Parathyroid adenoma (tissue), 2 donors: ENCODE measurements around the gene NF1.
"Not testable (repeated sequence)": the region's sequence is repeated elsewhere in the genome, so short reads cannot be mapped to it uniquely, and the experiment has no call there.

ENCODE experiments used
- H2AFZ ChIP-seq: fragments of 300-600 bp; sonication (generic); one replicate; pipeline ENCODE4 v1.7.0; 2017; ENCODE audit warnings: antibody characterized with exemption, mild to moderate bottlenecking
- H3K27ac ChIP-seq: fragments of 300-600 bp; sonication (generic); one replicate; pipeline ENCODE4 v1.7.0; 2017
- H3K27me3 ChIP-seq: fragments of 300-600 bp; sonication (generic); one replicate; pipeline ENCODE4 v1.7.0; 2017; ENCODE audit warnings: low read length; ENCODE audit not compliant: control insufficient read depth, insufficient read depth
- H3K36me3 ChIP-seq: fragments of 300-600 bp; sonication (generic); one replicate; pipeline ENCODE4 v1.7.0; 2017; ENCODE audit warnings: low read length; ENCODE audit not compliant: control insufficient read depth, insufficient read depth
- H3K4me1 ChIP-seq: fragments of 300-600 bp; sonication (generic); one replicate; pipeline ENCODE4 v1.7.0; 2017; ENCODE audit warnings: control low read depth
- H3K4me2 ChIP-seq: fragments of 300-600 bp; sonication (generic); one replicate; pipeline ENCODE4 v1.7.0; 2017; ENCODE audit warnings: low read length
- H3K4me3 ChIP-seq: fragments of 300-600 bp; sonication (generic); one replicate; pipeline ENCODE4 v1.7.0; 2017; ENCODE audit warnings: low read depth, low read length
- H3K79me2 ChIP-seq: fragments of 300-600 bp; sonication (generic); one replicate; pipeline ENCODE4 v1.7.0; 2017; ENCODE audit warnings: control low read depth
- H3K9ac ChIP-seq: fragments of 300-600 bp; sonication (generic); one replicate; pipeline ENCODE4 v1.7.0; 2017; ENCODE audit warnings: mild to moderate bottlenecking
- H3K9me3 ChIP-seq: fragments of 300-600 bp; sonication (generic); one replicate; pipeline ENCODE4 v1.7.0; 2017; ENCODE audit warnings: low read length; ENCODE audit not compliant: control insufficient read depth
- TF ChIP-seq, protein P1 (sequence below): fragments of 300-600 bp; sonication (generic); IDR thresholded peaks from one replicate; pipeline ENCODE4 v1.7.0; 2017; ENCODE audit warnings: antibody characterized with exemption, mild to moderate bottlenecking
- donor health status: primary hyperparathyroidism.

NF1 gene

DNA sequence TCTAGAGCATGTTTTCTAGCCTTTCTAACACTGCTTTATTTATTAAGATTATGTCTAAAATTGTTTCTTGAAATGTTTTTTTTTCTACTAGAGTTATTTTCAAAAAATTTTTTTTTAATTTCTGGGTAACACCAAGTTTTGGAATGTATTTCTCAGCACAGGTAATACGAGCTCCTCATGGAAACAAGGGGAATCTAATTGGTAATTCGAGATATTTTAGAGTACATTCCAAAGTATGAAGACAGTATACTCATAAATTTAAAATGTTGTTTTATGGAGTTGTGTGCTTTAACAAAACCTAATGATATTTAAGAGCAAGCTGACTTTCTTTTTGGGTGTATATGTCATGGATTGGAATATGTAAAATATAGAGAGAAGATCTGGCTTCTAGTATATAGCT is 159.9 kb downstream of the NF1 start:
- Histone ChIP-seq H3K27ac (no peak overlapping the region), H3K9ac (no peak overlapping the region), H3K79me2 (no peaks in the 10 kb centered on the region), H2AFZ (no peak overlapping the region), H3K36me3 (no peaks in the 10 kb centered on the region), H3K9me3 (no peaks in the 10 kb centered on the region), H3K4me1 (peaks cover 10% of the 10 kb centered on the region), H3K4me3 (no peak overlapping the region), H3K27me3 (no peaks in the 10 kb centered on the region), H3K4me2 (no peak overlapping the region)
- TF ChIP-seq, protein P1, sequence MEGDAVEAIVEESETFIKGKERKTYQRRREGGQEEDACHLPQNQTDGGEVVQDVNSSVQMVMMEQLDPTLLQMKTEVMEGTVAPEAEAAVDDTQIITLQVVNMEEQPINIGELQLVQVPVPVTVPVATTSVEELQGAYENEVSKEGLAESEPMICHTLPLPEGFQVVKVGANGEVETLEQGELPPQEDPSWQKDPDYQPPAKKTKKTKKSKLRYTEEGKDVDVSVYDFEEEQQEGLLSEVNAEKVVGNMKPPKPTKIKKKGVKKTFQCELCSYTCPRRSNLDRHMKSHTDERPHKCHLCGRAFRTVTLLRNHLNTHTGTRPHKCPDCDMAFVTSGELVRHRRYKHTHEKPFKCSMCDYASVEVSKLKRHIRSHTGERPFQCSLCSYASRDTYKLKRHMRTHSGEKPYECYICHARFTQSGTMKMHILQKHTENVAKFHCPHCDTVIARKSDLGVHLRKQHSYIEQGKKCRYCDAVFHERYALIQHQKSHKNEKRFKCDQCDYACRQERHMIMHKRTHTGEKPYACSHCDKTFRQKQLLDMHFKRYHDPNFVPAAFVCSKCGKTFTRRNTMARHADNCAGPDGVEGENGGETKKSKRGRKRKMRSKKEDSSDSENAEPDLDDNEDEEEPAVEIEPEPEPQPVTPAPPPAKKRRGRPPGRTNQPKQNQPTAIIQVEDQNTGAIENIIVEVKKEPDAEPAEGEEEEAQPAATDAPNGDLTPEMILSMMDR, result no peak

DNA sequence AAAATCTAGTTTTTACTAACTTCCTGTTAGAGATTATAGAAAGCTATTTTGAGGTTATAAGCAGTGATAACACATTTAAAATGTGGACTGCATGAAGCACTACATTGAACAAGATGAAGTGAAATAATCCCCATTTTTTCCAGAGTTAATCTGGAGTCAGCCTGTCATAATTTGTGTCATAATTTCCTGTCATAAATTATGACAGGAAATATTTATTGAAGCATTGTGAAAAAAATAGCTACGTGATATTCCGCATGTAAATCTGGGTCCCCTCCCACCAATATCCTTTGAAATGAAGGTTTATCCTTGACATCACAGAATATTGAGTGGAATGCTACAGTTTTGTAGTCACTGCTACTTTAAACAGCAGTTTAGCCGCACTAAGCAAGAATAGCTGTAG is 162.2 kb downstream of the NF1 start:
- H3K27me3 ChIP-seq, result no peaks in the 10 kb centered on the region
- no peak overlapping the region for H3K9ac ChIP-seq
- no peak overlapping the region for H3K27ac ChIP-seq
- no peaks in the 10 kb centered on the region for H3K9me3 ChIP-seq
- H3K4me2 ChIP-seq, result no peak overlapping the region
- H2AFZ ChIP-seq, result no peak overlapping the region
- H3K4me3 ChIP-seq, result no peak overlapping the region
- peaks cover 2% of the 10 kb centered on the region for H3K4me1 ChIP-seq
- H3K36me3 ChIP-seq, result no peaks in the 10 kb centered on the region
- TF ChIP-seq, protein P1, result no peak
- H3K79me2 ChIP-seq, result no peaks in the 10 kb centered on the region

DNA sequence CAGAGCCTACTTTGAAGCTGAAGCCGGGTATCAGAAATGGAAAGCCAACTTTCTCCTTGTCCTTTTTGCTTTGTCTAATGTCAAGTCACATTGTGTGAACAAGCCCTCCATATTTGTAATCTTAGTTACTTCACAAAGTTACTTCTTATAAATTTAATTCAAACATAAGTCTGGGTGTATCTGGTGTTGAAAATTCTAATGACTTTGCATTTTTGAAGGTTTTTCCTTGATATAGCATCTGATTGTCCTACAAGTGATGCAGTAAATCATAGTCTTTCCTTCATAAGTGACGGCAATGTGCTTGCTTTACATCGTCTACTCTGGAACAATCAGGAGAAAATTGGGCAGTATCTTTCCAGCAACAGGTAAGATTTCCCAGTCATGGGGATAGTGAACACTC is 165.4 kb downstream of the NF1 start:
- TF ChIP-seq, protein P1, result no peak
- H3K36me3 ChIP-seq, result no peaks in the 10 kb centered on the region
- no peak overlapping the region for H3K4me3 ChIP-seq

DNA sequence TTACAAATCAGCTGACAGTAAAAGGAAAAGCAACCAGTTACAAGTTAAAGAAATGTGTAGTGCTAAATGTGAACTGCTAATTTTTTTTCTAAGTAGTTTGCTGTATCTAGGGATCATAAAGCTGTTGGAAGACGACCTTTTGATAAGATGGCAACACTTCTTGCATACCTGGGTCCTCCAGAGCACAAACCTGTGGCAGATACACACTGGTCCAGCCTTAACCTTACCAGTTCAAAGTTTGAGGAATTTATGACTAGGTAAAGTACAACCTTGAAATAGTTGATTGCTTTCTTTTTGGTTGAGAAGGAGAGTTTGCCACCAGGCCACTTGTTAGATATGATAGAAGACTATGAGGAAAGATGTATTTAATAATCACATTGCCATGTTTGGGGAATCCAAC is 166.8 kb downstream of the NF1 start:
- H3K9me3 ChIP-seq, result no peaks in the 10 kb centered on the region
- TF ChIP-seq, protein P1, result no peak
- H3K4me1 ChIP-seq, result no peaks in the 10 kb centered on the region
- no peak overlapping the region for H3K4me2 ChIP-seq
- no peaks in the 10 kb centered on the region for H3K36me3 ChIP-seq
- H2AFZ ChIP-seq, result no peak overlapping the region
- no peak overlapping the region for H3K4me3 ChIP-seq
- no peak overlapping the region for H3K27ac ChIP-seq
- no peaks in the 10 kb centered on the region for H3K79me2 ChIP-seq
- no peaks in the 10 kb centered on the region for H3K27me3 ChIP-seq
- H3K9ac ChIP-seq, result no peak overlapping the region

More for the DNA sequence above, 165.4 kb downstream of the NF1 start:
- no peak overlapping the region for H3K9ac ChIP-seq
- no peaks in the 10 kb centered on the region for H3K4me1 ChIP-seq
- H3K79me2 ChIP-seq, result no peaks in the 10 kb centered on the region
- no peaks in the 10 kb centered on the region for H3K9me3 ChIP-seq
- no peak overlapping the region for H3K4me2 ChIP-seq
- no peak overlapping the region for H3K27ac ChIP-seq
- no peaks in the 10 kb centered on the region for H3K27me3 ChIP-seq
- H2AFZ ChIP-seq, result no peak overlapping the region

DNA sequence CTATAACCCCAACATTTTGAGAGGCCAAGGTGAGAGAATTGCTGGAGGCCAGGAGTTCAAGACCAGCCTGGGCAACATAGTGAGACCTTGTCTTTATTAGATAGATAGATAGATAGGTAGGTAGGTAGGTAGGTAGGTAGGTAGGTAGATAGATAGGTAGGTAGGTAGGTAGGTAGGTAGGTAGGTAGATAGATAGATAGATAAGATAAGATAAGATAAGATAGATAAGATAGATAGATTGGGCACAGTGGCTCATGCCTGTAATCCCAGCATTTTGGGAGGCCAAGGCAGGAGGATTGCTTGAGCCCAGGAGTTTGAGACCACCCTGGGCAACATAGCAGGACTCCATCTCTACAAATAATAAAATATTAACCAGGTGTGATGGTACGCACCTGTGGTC is 168.1 kb downstream of the NF1 start:
- H3K36me3 ChIP-seq, H3K79me2 ChIP-seq: not testable (repeated sequence)

More for the DNA sequence above, 168.1 kb downstream of the NF1 start:
- not testable (repeated sequence) for H3K9ac ChIP-seq, H3K4me1 ChIP-seq, H3K27ac ChIP-seq, H3K4me3 ChIP-seq, H3K27me3 ChIP-seq, H3K4me2 ChIP-seq, H2AFZ ChIP-seq, H3K9me3 ChIP-seq
